Effector memory CD8-positive, alpha-beta T cell (primary cell): Measurements from ENCODE around the gene DNMT3A.
A peak's percentile ranks its signal among the peaks of the same experiment; 100 is the strongest.

Experiments
- ATAC-seq: fragments of 150-1000 bp; cut with Tn5 transposase; replicated peaks from 2 replicates; pipeline ENCODE4 v1.10.0; 2021; ENCODE audit warnings: mild to moderate bottlenecking, moderate library complexity
- DNase-seq, 3 experiments: peaks; one replicate each; pipeline ENCODE4 v3.0.0; 2021
- H3K27ac Mint-ChIP-seq, 2 donors: one replicate each; pipeline ENCODE4 v1.8.0; 2022; ENCODE audit warnings: mild to moderate bottlenecking in 2 of 2, mixed read lengths in 2 of 2, moderate library complexity in 2 of 2
- H3K27me3 Mint-ChIP-seq, 2 donors: one replicate each; pipeline ENCODE4 v1.8.0; 2022; ENCODE audit warnings: mixed read lengths in 2 of 2
- H3K36me3 Mint-ChIP-seq: one replicate; pipeline ENCODE4 v1.8.0; 2022; ENCODE audit warnings: mild to moderate bottlenecking, moderate library complexity, mixed read lengths; ENCODE audit not compliant: insufficient read depth
- H3K4me1 Mint-ChIP-seq, 2 donors: one replicate each; pipeline ENCODE4 v1.8.0; 2022; ENCODE audit warnings: low read depth in 2 of 2, mixed read lengths in 2 of 2
- H3K4me3 Mint-ChIP-seq, 2 donors: one replicate each; pipeline ENCODE4 v1.8.0; 2022; ENCODE audit warnings: mild to moderate bottlenecking in 2 of 2, mixed read lengths in 2 of 2, moderate library complexity in 2 of 2
- H3K9me3 Mint-ChIP-seq, 2 donors: one replicate each; pipeline ENCODE4 v1.8.0; 2022; ENCODE audit warnings: mixed read lengths in 2 of 2

DNMT3A gene

DNA sequence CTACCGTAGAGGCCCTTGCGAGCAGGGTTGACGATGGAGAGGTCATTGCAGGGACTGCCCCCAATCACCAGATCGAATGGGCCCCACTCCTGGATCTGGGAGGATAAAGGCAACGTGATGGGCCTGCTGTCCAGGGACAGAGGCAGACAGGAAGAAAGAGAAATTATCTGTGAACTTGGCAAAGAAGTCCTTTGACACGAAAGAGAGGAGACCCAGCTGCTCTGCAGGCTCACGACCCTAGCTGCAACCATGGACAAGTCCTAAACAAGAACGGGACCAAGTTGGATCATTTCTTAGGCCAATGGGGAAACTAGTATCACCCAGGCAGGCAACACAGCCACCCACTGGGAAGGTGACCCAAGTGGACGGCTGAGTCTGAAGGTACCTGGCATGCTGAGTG, 101.1 kb downstream of the DNMT3A start:
- no peaks in the 10 kb centered on the region for H3K9me3 Mint-ChIP-seq
- H3K36me3 Mint-ChIP-seq: peaks cover 47% of the 10 kb centered on the region
- ATAC-seq: no peak
- no peak for DNase-seq
- no peaks in the 10 kb centered on the region for H3K27me3 Mint-ChIP-seq
- no peak overlapping the region for H3K4me3 Mint-ChIP-seq
- no peak overlapping the region for H3K27ac Mint-ChIP-seq
- peaks cover 0 to 2% of the 10 kb centered on the region in 2 donors for H3K4me1 Mint-ChIP-seq

DNA sequence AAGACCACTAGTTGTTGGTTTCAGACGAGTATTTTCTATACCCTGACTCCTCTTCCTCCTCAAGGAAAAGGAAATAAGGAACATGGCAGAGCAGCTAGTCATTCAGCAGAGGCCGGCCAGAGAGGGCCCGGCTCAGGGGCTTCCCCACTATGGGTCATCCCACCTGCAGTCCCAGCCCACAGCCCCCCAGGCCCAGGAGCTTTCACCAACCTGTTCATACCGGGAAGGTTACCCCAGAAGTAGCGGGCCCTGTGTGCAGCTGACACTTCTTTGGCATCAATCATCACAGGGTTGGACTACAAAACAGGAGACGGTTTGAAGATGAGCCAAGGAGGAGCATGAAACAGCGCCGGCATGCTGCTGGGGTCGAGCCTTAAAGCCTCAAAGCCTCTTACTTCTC, 102.8 kb downstream of the DNMT3A start:
- H3K27me3 Mint-ChIP-seq: no peaks in the 10 kb centered on the region
- H3K4me1 Mint-ChIP-seq: peaks cover 0 to 2% of the 10 kb centered on the region in 2 donors
- H3K36me3 Mint-ChIP-seq: peaks cover 60% of the 10 kb centered on the region
- ATAC-seq: no peak
- H3K27ac Mint-ChIP-seq: no peak overlapping the region
- no peaks in the 10 kb centered on the region for H3K9me3 Mint-ChIP-seq
- no peak for DNase-seq
- no peak overlapping the region for H3K4me3 Mint-ChIP-seq

DNA sequence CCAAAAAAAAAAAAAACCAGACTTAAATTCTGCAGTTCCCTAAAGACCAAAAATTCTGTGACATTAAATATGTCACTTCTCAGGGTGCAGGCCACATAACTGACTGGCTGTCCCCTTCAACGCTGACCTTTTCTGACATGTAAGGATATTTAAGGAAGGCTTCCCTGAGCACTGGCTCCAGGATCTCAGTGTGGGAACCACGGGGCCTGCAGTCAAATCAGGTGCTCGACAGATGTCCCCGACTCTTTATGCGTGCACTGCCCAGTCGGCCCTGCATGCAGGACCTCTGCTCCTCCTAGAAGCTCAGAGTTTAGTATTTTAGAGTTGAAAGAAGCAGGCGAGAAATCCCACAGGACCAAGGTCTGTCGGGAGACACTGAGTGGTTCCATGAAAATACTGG, 104.0 kb downstream of the DNMT3A start:
- no peak for ATAC-seq
- no peaks in the 10 kb centered on the region for H3K27me3 Mint-ChIP-seq
- no peak overlapping the region for H3K4me3 Mint-ChIP-seq
- no peak overlapping the region for H3K27ac Mint-ChIP-seq
- DNase-seq: no peak
- H3K4me1 Mint-ChIP-seq: peaks cover 0 to 2% of the 10 kb centered on the region in 2 donors
- H3K36me3 Mint-ChIP-seq: peaks cover 62% of the 10 kb centered on the region
- no peaks in the 10 kb centered on the region for H3K9me3 Mint-ChIP-seq

DNA sequence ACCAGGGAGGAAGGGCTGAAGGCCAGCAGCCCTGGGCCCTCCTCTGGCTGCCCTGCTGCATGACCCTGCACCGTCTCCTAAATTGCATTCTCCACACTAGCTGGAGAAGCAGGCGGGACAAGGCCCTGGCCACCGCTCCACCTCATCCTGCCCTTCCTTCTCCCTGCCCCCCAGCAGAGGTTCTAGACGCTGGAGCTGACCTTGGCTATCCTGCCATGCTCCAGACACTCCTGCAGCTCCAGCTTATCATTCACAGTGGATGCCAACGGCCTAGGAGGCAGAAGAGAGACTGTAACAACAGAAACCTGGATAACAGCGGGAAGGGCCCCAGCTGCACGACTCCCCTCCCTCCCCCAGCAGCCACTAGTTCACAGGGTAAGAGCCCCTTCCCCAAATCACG, 105.0 kb downstream of the DNMT3A start:
- H3K27ac Mint-ChIP-seq: no peak overlapping the region
- peaks cover 0 to 2% of the 10 kb centered on the region in 2 donors for H3K4me1 Mint-ChIP-seq
- H3K36me3 Mint-ChIP-seq: peaks cover 59% of the 10 kb centered on the region
- no peaks in the 10 kb centered on the region for H3K9me3 Mint-ChIP-seq
- DNase-seq (no peak), ATAC-seq (no peak)
- no peak overlapping the region for H3K4me3 Mint-ChIP-seq
- no peaks in the 10 kb centered on the region for H3K27me3 Mint-ChIP-seq

DNA sequence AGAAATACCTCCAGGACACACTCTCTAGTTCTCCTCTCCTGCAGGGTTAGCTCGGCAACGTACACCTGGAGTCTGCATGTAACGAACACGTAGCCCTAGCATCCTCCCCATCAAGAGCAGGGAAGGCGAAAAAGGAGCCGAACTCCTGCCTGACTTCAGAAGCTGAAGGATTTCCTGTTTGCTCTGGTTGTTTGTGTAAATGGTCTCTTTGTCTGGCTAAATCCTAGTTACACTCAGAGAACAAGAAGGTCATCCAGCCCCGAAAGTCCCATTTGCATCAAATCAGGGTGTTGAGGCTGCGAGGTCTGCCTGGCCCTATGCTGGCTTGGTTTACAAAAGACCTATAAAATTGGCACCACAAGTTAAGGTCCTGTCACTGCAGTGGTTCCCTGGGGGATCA, 107.0 kb downstream of the DNMT3A start:
- Mint-ChIP-seq H3K9me3 (no peaks in the 10 kb centered on the region), H3K4me3 (no peak overlapping the region), H3K27ac (peak overlapping the region; percentile 16 to 32), H3K36me3 (peaks cover 48% of the 10 kb centered on the region), H3K27me3 (no peaks in the 10 kb centered on the region), H3K4me1 (no peaks in the 10 kb centered on the region)
- DNase-seq: no peak
- ATAC-seq: no peak

DNA sequence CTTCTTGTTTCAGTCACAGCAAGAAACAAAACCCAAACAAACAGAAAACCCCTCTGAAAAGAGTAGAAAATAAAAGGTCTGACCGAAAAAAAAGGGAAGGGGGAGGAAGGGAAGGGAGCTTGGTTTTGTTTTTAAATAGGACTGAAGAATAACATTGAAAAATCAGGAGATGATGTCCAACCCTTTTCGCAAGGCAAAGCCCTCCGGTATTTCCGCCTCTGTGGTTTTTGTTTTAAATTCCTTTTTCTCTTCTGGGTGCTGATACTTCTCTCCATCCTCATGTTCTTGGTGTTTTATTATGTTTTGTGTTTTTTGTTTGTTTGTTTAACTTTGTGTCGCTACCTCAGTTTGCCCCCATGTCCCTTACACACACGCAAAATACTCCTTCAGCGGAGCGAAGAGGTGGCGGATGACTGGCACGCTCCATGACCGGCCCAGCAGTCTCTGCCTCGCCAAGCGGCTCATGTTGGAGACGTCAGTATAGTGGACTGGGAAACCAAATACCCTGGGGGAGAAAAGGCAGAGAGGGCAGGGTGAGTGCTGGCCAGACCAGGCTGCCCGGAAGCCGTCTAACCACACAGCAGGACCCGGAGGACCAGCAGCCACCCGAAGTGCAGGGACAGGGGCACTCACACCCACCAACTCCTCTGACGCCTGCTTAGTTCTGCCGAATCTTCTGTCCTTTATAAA, 107.7 kb downstream of the DNMT3A start:
- Mint-ChIP-seq H3K4me1 (peaks cover 0 to 2% of the 10 kb centered on the region in 2 donors), H3K4me3 (no peak overlapping the region), H3K27ac (peak overlapping the region; percentile 5 to 16), H3K9me3 (no peaks in the 10 kb centered on the region), H3K27me3 (no peaks in the 10 kb centered on the region), H3K36me3 (peaks cover 48% of the 10 kb centered on the region)
- ATAC-seq: no peak
- no peak for DNase-seq

DNA sequence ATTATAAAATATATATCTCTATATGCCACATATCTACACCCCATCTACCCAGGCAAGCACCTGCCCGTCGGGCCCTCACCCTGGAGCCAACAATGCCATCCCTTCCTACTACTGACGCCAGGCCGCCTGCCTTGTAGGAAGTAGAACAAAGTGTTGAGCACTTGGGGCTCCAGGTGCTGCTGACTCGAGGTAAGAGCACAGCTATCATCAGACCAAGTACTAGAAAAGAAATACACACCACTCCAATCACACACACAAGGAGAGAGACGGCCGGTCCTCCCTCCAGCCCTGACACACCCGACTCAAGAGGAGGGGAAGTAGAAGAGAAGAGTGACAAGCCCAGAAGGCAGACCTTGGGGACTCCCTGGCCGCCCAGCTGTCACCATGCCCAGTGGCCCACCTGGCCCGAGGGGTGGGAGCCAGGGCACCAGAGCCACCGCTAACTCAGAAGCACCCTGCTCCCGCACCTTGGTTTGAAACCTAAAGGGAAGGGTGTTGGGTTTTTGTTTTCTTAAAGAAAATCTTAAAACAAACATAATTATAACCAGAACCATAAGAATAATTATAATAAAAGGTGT, 109.4 kb downstream of the DNMT3A start:
- Mint-ChIP-seq H3K36me3 (peaks cover 38% of the 10 kb centered on the region), H3K27ac (peak overlapping the region; percentile 8 to 79), H3K4me1 (peaks cover 0 to 2% of the 10 kb centered on the region in 2 donors), H3K27me3 (no peaks in the 10 kb centered on the region), H3K9me3 (no peaks in the 10 kb centered on the region), H3K4me3 (no peak overlapping the region)
- ATAC-seq (no peak), DNase-seq (no peak)

DNA sequence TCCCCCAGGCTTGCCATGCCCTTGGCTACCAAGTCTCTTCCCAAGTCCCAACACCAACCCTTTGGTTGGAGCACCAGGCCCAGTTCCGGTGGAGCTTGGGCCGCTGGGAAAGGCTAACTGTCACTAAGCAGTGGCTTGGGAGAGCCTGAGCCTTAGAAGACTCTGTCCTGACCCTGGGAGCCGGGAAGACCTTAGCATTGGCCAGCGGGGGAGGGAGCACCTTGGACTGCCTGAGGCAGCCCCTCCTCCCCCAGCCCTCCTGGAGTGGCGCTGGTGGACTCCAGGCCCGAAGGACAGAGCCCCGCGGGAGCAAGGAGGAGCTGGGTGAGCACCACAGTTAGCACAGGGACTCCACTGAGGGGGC, 110.8 kb downstream of the DNMT3A start:
- Mint-ChIP-seq H3K4me3 (no peak overlapping the region), H3K27ac (no peak overlapping the region), H3K4me1 (peaks cover 2 to 5% of the 10 kb centered on the region in 2 donors), H3K36me3 (peaks cover 34% of the 10 kb centered on the region), H3K27me3 (no peaks in the 10 kb centered on the region), H3K9me3 (no peaks in the 10 kb centered on the region)
- DNase-seq: no peak
- ATAC-seq: no peak

DNA sequence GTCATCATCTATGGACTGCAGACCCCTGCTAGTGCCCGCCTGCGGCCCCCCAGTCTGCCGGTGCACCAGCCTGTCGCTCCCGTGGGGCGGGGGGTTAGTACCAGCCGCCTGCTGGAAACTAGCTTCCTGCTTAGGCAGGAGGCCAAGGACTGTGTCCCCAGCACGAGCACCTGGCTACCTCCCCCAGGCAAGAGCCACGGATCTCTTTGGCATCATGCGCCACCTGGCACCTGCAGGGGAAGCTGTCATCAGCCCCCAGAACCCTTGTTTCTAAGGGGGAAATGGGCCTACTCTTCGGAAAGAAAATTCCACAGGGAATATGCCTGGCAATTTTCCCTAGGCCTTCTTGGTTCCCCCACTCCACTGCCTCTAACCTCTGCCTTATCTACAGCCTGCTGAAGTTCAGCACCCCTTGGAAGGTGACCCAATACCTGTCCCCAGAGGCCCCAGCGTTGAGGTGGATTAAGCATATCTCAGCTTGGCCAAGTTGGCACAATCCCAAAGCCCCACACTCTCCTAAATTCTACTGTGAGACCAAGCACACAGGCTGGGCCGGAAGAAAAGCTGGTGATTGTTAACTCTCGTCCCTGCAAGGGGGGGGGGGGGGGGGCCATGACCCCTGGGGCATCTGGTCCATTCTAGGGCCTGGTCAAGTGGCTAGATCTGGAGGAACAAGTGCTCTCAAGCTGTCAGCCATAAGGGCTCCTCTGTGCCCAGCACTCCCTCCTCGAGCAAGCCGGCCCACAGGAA, 111.4 kb downstream of the DNMT3A start:
- no peak for DNase-seq
- peaks cover 2 to 5% of the 10 kb centered on the region in 2 donors for H3K4me1 Mint-ChIP-seq
- H3K27me3 Mint-ChIP-seq: no peaks in the 10 kb centered on the region
- no peaks in the 10 kb centered on the region for H3K9me3 Mint-ChIP-seq
- H3K27ac Mint-ChIP-seq: peak overlapping the region in 1 of 2 donors; percentile 44
- ATAC-seq: no peak
- peaks cover 28% of the 10 kb centered on the region for H3K36me3 Mint-ChIP-seq
- H3K4me3 Mint-ChIP-seq: no peak overlapping the region

DNA sequence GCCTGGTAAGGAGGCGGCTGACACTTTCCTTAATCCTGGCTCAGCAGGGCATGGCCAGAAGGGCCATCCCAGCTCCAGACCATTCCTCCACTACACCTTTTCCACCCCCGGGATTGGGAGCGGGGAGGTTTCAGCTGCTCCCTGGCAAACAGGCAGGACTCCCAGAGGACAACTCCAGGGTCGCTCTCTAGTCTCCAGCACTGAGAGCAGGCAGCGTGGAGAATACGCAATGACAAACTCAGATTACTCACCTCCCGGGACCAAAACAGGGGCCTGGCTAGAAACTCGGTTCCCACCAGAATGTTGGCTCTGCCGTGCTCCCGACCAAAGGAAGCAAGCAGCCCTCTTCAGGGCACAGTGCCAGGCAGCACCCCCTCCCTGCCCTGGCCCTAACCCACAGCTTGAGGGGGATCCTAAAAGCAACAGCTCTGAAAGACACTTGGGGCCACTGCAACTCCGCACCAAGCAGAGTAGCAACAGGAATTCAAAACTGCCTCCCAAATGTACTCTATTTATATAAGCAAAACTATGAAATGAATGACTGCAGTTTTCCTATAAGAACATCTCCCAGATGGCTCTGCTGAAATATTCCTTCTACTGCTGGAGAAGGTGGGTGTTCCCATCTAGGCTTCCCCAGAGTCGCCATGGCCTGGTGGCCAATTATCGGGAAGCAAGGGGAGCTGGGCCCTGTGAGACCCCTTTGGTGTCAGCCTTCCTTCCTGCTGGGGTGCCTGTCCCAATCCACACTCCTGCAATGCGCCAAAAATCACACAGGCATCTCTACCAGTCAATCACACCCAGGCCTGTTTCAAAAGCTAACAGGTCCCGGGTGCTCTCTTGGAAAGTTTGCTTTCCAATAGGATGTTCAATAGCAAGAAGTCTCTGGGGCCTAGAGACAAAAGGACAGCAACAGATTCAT, 112.2 kb downstream of the DNMT3A start:
- DNase-seq: no peak
- no peaks in the 10 kb centered on the region for H3K27me3 Mint-ChIP-seq
- peak overlapping the region in 1 of 2 donors; percentile 44 for H3K27ac Mint-ChIP-seq
- peaks cover 2 to 5% of the 10 kb centered on the region in 2 donors for H3K4me1 Mint-ChIP-seq
- H3K36me3 Mint-ChIP-seq: peaks cover 20% of the 10 kb centered on the region
- no peak overlapping the region for H3K4me3 Mint-ChIP-seq
- ATAC-seq: no peak
- no peaks in the 10 kb centered on the region for H3K9me3 Mint-ChIP-seq

DNA sequence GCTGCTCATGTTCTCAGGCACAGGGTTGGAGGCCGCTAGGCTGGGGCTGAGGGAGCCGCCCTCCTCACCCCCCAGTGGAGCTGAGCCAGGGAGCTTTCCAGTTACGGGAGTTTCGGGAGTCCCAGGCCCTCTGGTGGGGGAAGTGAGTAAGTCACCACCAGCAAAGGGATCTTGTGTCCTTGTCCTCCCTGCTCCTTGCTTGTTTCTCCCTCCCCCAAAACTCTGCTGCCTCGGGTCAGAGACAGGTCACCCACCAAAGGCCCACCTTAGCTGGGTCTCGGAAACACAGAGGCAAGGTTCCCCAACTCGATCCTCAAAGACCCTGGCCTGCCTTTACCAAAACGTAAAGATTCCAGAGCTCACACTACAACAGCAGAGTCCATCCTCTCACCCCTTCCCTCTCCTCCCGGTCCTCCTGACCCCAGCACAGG, 112.9 kb downstream of the DNMT3A start:
- ATAC-seq (peak; percentile 39), DNase-seq (peak in 1 of 3 experiments; percentile 7)
- no peak overlapping the region for H3K27ac Mint-ChIP-seq
- H3K27me3 Mint-ChIP-seq: no peaks in the 10 kb centered on the region
- H3K4me3 Mint-ChIP-seq: no peak overlapping the region
- H3K9me3 Mint-ChIP-seq: no peaks in the 10 kb centered on the region
- peaks cover 2 to 5% of the 10 kb centered on the region in 2 donors for H3K4me1 Mint-ChIP-seq
- H3K36me3 Mint-ChIP-seq: peaks cover 15% of the 10 kb centered on the region

DNA sequence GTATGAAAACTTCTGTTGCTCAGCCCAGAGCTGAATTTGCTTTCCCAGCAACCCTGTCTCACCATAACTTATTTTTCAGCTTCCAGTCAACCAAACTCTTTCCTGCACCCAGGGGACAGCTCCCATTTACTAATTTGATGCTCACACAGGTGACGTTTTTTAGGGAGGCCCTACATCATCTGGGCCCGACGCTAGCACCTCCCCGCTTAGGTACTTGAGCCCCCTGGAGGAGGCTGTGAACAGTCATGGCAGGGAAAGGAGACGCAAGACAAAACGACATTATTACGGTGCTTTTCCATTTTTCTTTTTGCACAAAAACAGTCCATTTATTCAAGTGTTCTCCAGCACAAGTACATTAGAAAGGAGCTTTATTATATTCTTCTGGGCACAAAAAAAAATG, 114.1 kb downstream of the DNMT3A start:
- ATAC-seq (no peak), DNase-seq (no peak)
- Mint-ChIP-seq H3K27me3 (no peaks in the 10 kb centered on the region), H3K36me3 (peaks cover 4% of the 10 kb centered on the region), H3K4me3 (no peak overlapping the region), H3K27ac (no peak overlapping the region), H3K4me1 (peaks cover 2 to 5% of the 10 kb centered on the region in 2 donors), H3K9me3 (no peaks in the 10 kb centered on the region)

DNA sequence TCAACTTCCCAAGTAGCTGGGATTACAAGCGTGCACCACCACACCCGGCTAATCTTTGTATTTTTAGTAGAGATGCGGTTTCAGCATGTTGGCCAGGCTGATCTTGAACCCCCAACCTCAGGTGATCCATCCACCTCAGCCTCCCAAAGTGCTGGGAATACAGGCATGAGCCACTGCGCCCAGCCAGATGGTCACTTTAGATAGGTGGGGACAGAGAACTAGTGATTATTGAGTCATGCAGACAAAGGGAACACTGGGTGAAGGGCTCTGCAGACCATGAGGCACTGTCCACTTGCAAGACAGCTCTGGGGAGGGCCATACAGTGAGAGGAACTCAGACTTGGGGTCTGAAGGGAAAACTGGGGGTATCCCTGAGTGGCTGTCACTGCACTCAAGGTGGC, 114.9 kb downstream of the DNMT3A start:
- ATAC-seq (no peak), DNase-seq (no peak)
- H3K4me3 Mint-ChIP-seq: no peak overlapping the region
- no peak overlapping the region for H3K27ac Mint-ChIP-seq
- H3K4me1 Mint-ChIP-seq: peaks cover 4 to 5% of the 10 kb centered on the region in 2 donors
- no peaks in the 10 kb centered on the region for H3K9me3 Mint-ChIP-seq
- H3K27me3 Mint-ChIP-seq: no peaks in the 10 kb centered on the region
- peaks cover 3% of the 10 kb centered on the region for H3K36me3 Mint-ChIP-seq
